GM12892 (cell line): ENCODE results near the gene STAT5A.
"Not testable (repeated sequence)": the region's sequence is repeated elsewhere in the genome, so short reads cannot be mapped to it uniquely, and the experiment has no call there.

ENCODE experiments used
- DNase-seq: peaks from one replicate; pipeline ENCODE4 v3.0.0; 2011; ENCODE audit not compliant: insufficient read length
- FAIRE-seq: peaks from 2 replicates; lab custom pipeline; 2011; peaks lifted over from hg19 to GRCh38; lab: Jason Lieb, UNC
- POLR2A ChIP-seq: IDR thresholded peaks from 2 replicates; pipeline ENCODE4 v1.6.1; 2011; ENCODE audit warnings: low read depth, low read length, control low read depth
- POLR2AphosphoS5 ChIP-seq: IDR thresholded peaks from 2 replicates; pipeline ENCODE4 v1.6.1; 2011; ENCODE audit warnings: low read depth, low read length, control low read depth
- TAF1 ChIP-seq: IDR thresholded peaks from 2 replicates; pipeline ENCODE4 v1.6.1; 2011; ENCODE audit warnings: low read depth, mild to moderate bottlenecking, control low read depth, low read length, borderline replicate concordance

The STAT5A gene

DNA sequence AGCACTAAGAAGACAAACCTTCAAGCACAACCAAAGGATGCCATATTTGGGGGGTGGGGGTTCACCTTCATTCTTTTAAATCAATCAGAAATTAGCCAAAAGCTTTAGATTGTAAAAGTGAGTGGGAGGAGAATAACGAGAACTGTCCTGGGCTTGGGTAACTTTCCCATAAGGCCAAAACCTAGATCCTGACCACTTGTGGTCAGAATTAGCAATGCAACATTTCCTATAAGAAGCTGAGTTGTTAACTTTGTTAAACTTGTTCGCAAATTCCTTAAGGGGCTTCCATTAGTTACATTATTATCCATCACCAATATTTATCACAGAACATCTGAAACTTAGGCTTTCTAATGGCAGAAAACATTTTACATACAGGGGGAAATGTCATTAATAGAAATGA lies 37.2 kb upstream of the STAT5A start:
- FAIRE-seq (no peak), DNase-seq (no peak)
- TF ChIP-seq POLR2A = no peak
- TF ChIP-seq TAF1 = no peak
- TF ChIP-seq POLR2AphosphoS5 = no peak

DNA sequence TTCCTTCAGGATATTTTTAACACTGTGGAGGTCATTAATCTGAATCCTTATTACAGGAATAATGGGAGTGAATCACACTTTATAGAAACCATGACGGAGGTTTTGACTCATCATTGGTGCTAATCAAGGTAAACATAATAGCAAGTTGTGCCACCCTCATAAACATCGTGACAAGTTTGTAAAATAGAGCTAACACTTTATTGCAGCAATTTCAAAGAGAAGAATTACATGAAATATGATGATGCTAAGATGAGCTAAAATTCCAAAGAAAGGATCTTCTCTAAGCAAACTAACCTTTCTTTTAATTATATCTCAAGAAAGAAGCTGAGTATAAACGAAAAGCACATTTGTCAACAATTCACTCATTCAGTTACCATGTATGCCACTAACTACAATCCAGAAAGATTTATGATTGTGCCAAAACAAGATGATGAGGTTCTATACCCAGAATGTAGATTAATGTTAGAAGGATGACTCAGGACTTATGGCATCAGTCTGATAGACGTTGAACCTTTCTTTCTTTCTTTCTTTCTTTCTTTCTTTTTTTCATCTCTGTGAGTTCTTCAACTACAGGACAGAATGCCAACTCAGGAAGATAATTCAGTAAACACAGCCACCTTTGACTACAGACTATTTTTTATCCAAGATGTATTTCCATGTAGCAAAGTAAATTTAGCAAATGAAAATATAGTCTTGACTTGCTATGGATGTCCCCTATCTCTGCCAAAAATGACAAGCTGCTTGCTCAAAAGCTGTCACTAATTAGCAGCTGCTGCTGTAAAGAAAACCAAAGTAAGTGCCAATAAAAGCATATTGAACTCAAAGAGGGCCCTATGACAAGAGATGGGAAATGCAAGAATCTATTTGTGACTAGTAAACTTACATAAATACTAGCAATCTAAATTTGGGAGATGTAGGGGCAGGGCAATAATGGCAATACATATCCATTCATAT lies 35.4 kb upstream of the STAT5A start:
- TF ChIP-seq TAF1 (no peak), POLR2A (no peak), POLR2AphosphoS5 (no peak)
- DNase-seq = no peak
- FAIRE-seq = no peak

DNA sequence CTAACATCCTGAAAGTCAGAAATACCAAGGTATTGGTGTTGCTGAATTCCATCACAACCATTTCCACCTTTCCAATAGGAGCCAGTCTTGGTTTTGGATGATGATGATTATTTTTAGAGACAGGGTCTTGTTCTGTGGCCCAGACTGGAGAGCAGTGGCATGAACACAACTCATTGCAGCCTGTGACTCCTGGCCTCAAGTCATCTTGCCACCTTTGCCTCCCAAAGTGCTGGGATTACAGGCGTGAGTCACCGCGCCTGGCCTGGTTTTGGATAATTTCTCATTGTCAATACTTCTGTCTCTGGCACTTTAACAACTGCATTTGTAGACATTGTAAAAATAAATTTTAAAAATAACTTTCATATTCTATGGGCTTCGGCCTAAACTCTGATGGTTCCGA lies 34.7 kb upstream of the STAT5A start:
- TF ChIP-seq TAF1 (no peak), POLR2AphosphoS5 (no peak), POLR2A (no peak)
- no peak for FAIRE-seq
- no peak for DNase-seq

DNA sequence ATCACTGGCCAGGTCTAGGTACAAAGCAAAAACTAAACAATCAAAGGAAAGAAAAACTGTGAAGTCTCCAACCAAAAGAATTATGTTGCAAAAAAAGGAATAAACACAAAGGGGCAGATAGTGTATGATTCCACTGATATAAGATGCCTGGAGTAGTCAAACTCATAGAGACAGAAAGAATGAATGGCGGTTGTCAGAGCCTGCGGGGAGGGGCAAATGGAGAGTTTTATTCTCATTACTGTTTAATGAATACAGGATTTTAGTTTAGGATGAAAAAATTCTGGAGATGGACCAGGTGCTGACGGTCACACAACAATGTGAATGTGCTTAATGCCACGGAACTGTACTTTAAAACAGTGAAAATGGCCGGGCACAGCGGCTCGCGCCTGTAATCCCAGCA lies 32.9 kb upstream of the STAT5A start:
- FAIRE-seq (no peak), DNase-seq (no peak)
- TF ChIP-seq TAF1 (no peak), POLR2AphosphoS5 (no peak), POLR2A (no peak)

DNA sequence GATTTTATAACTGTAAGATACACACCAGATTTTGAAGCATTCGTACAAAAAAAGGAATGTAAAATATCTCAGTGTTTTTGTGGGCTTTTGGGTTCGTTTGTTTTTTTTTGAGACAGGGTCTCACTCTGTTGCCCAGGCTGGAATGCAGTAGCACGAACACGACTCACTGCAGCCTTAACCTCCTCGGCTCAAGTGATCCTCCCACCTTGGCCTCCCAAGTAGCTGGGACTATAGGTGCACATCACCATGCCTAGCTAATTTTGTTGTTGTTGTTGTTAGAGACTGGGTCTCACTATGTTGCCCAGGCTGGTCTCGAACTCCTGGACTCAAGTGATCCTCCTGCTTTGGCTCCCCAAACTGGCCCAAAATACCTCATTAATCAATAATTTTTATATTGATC lies 28.0 kb upstream of the STAT5A start:
- FAIRE-seq = no peak
- no peak for DNase-seq
- TF ChIP-seq POLR2AphosphoS5 = no peak
- no peak for TF ChIP-seq TAF1
- TF ChIP-seq POLR2A = no peak

DNA sequence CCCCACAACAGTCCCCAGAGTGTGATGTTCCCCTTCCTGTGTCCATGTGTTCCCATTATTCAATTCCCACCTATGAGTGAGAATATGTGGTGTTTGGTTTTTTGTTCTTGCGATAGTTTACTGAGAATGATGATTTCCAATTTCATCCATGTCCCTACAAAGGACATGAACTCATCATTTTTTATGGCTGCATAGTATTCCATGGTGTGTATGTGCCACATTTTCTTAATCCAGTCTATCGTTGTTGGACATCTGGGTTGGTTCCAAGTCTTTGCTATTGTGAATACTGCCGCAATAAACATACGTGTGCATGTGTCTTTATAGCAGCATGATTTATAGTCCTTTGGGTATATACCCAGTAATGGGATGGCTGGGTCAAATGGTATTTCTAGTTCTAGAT lies 23.9 kb upstream of the STAT5A start:
- not testable (repeated sequence) for DNase-seq, FAIRE-seq

DNA sequence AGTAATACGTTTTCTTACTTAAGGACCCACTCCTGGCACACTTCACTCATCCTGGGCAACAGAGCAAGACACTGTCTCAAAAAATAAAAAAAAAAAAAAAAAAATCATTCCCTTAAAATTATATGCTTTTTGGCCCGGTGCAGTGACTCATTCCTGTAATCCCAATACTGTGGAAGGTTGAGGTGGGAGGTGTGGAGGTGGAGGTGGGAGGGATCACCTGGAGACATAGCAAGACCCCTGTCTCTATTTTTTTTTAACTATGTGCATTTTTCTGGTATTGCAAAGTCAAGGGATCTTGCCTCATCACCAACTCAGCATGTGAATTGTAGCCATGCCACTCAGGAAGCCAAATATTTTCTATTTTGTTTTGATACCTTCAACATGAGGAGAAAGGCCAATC lies 21.8 kb upstream of the STAT5A start:
- DNase-seq = no peak
- FAIRE-seq = no peak
- TF ChIP-seq POLR2A = no peak
- TF ChIP-seq POLR2AphosphoS5 = no peak
- no peak for TF ChIP-seq TAF1

DNA sequence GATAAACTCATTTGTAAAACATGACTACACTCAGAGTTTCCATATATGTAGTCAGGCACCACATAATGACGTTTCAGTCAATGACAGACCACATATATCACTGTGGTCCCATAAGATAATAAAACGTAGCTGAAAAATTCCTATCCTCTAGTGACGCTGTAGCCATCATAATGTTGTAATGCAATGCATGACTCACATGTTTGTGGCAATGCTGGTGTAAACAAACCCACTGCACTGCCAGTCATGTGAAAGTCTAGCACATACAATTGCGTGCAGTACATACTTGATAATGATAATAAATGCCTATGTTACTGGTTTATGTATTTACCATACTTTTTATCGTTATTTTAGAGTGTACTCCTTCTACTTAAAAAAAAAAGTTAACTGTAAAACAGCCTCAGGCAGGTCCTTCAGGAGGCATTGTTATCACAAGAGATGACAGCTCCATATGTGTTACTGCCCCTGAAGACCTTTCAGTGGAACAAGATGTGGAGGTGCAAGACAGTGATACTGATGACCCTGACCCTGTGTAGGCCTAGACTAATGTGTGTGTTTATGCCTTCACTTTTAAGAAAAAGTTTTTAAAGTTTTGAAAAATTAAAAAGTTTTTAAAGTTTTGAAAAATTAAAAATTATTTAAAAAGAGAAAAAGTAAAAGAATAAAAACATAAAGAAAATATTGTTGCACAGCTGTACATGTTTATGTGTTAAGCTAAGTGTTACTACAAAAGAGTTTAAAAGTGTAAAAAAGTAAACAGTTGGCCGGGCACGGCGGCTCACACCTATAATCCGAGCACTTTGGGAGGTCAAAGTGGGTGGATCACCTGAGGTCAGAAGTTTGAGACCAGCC lies 21.2 kb upstream of the STAT5A start:
- DNase-seq (no peak), FAIRE-seq (no peak)
- no peak for TF ChIP-seq POLR2A

DNA sequence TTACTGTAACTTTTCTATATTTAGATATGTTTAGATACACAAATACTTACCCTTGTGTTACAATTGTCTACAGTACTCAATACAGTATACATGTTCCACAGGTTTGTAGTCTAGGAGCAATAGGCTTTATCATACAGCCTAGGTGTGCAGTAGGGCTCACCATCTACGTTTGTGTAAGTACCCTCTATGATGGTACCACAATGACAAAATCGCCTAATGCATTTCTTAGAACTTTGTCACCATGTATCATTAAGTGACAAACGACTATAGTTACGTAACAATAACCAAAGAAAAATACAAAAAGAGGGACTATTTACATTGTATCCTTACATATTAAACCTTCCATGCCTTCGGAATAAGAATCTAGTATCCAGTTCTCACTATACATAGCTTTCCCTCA lies 20.1 kb upstream of the STAT5A start:
- TF ChIP-seq POLR2A (no peak), TAF1 (no peak), POLR2AphosphoS5 (no peak)
- DNase-seq = no peak
- FAIRE-seq = no peak

DNA sequence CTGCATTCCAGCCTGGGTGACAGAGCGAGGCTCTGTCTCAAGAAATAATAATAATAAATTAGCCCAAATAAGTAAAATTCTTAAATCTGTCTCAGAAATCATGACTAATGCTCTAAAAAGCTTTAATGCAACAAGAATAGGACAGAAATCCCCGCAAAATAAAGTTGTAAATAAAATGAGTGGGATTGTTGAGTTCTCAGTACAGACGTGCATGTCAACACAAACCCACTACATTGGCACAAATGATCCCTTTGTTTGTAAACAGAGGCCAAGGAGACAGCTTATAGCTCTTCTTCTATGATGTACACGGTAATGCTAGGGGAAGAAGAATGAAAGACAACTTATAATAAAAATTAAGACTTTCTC lies 18.1 kb upstream of the STAT5A start:
- no peak for FAIRE-seq
- no peak for DNase-seq
- no peak for TF ChIP-seq TAF1
- no peak for TF ChIP-seq POLR2AphosphoS5
- TF ChIP-seq POLR2A = no peak

DNA sequence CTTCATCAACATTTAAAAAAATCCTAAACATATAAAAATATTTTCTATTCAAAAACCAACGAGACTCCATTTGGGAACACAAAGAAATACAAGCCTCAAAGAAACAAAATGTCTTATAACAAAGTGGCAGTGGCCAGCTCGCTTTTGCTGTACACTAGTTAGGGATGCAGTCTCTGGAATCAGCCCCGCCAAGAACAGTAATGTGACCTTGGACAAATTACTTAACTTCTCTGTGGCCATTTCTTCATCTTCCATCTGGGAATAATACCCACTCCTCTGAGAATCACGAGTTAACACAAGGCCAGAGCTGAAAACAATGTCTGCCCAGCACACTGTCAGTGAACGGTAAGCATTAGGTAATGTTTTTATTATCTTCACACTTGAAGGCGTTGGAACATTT lies 17.7 kb upstream of the STAT5A start:
- TF ChIP-seq POLR2A (no peak), TAF1 (no peak), POLR2AphosphoS5 (no peak)
- FAIRE-seq (no peak), DNase-seq (no peak)
